ENCODE measurements around the gene PAPSS2.
A peak's percentile ranks its signal among the peaks of the same experiment; 100 is the strongest.

Gene PAPSS2

DNA sequence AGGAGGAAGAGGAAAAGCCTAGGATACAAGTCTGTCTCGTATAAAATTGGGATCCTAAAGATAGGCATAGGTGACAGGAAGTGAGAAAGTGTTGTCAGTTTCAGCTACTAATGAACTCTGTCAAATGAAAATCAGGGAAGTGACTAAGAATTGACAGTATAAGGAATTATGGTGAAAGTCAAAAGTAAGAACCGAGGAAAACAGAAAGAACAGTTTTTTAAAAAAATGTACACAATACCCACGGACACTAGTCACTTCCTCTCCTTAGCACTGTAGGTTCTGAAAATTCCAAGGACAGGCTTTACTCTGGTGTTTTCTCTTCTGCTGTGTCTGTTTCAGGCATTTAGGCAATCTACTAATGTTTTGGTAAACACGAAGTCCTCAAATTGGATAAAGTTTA lies 116.1 kb downstream of the PAPSS2 start:
- Histone ChIP-seq H3K27me3 (replicated peaks; ENCODE audit: control insufficient read depth, insufficient read depth, low read length) (no peaks in the 10 kb centered on the region), H3K4me3 (ENCODE audit: low read length) (no peak overlapping the region), H3K9me3 (ENCODE audit: control insufficient read depth, low read length) (no peaks in the 10 kb centered on the region), H3K36me3 (ENCODE audit: control insufficient read depth, insufficient read depth, low read length, severe bottlenecking) (peaks cover 55% of the 10 kb centered on the region), H3K4me1 (ENCODE audit: control insufficient read depth, insufficient read depth, low read length) (no peaks in the 10 kb centered on the region), H3K9ac (ENCODE audit: low read length) (no peak overlapping the region)
- DNase-seq (ENCODE audit: low read depth), result peak; percentile 48

DNA sequence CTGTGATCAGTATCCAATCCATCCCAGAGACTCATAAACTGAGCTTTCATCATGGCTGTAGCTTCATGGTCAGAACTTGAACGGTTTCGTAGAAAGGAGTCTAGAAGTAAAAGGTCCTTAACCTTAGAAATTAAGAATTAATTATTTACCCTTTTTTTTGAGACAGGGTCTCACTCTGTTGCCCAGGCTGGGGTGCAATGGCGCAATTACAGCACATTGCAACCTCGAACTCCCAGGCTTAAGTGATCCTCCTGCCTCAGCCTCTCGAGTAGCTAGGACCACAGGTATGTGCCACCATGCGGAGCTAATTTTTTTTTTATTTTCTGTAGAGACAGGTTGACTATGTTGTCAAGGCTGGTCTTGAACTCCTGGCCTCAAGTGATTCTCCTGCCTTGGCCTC lies 116.7 kb downstream of the PAPSS2 start:
- no peak overlapping the region for H3K9ac ChIP-seq (ENCODE audit: low read length)
- H3K4me3 ChIP-seq (ENCODE audit: low read length), result no peak overlapping the region
- H3K4me1 ChIP-seq (ENCODE audit: control insufficient read depth, insufficient read depth, low read length), result no peaks in the 10 kb centered on the region
- H3K36me3 ChIP-seq (ENCODE audit: control insufficient read depth, insufficient read depth, low read length, severe bottlenecking), result peaks cover 57% of the 10 kb centered on the region
- H3K9me3 ChIP-seq (ENCODE audit: control insufficient read depth, low read length), result no peaks in the 10 kb centered on the region
- no peaks in the 10 kb centered on the region for H3K27me3 ChIP-seq (replicated peaks; ENCODE audit: control insufficient read depth, insufficient read depth, low read length)
- DNase-seq (ENCODE audit: low read depth), result no peak

DNA sequence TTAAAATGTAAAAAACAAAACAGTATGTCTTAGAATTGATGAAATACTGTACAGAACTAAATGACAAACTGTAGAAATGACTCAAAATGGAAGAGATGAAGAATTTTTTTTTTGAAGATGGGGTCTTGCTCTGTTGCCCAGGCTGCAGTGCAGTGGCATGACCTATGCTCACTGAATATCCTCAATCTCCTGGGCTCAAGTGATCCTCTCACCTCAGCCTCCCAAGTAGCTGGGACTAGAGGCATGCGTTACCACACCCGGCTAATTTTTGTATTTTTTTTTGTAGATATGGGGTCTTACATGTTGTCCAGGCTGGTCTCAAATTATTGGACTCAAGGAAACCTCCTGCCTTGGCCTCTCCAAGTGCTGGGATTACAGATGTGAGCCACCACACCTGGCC lies 121.9 kb downstream of the PAPSS2 start:
- no peak for DNase-seq (ENCODE audit: low read depth)
- H3K36me3 ChIP-seq (ENCODE audit: control insufficient read depth, insufficient read depth, low read length, severe bottlenecking), result peaks cover 67% of the 10 kb centered on the region
- H3K9ac ChIP-seq (ENCODE audit: low read length), result no peak overlapping the region
- H3K4me3 ChIP-seq (ENCODE audit: low read length), result no peak overlapping the region
- no peaks in the 10 kb centered on the region for H3K4me1 ChIP-seq (ENCODE audit: control insufficient read depth, insufficient read depth, low read length)
- no peaks in the 10 kb centered on the region for H3K27me3 ChIP-seq (replicated peaks; ENCODE audit: control insufficient read depth, insufficient read depth, low read length)
- H3K9me3 ChIP-seq (ENCODE audit: control insufficient read depth, low read length), result no peaks in the 10 kb centered on the region

DNA sequence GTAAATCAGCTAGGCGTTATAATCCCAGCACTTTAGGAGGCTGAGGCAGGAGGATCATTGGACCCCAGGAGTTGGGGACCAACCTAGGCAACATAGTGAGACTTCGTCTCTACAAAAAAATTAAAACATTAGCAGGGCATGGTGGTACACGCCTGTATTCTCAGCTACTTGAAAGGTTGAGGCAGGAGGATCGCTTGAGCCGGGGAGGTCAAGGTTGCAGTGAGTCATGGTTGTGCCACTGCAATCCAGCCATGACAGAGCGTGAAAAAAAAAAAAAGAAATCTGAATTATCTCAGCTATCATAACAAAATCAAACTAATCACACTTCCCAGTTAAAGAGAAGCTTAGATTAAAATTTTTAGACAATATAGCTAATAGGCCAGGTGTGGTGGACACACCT lies 123.0 kb downstream of the PAPSS2 start:
- H3K9ac ChIP-seq (ENCODE audit: low read length), result no peak overlapping the region
- DNase-seq (ENCODE audit: low read depth), result no peak
- no peaks in the 10 kb centered on the region for H3K27me3 ChIP-seq (replicated peaks; ENCODE audit: control insufficient read depth, insufficient read depth, low read length)
- no peaks in the 10 kb centered on the region for H3K9me3 ChIP-seq (ENCODE audit: control insufficient read depth, low read length)
- H3K36me3 ChIP-seq (ENCODE audit: control insufficient read depth, insufficient read depth, low read length, severe bottlenecking), result peaks cover 69% of the 10 kb centered on the region
- no peaks in the 10 kb centered on the region for H3K4me1 ChIP-seq (ENCODE audit: control insufficient read depth, insufficient read depth, low read length)
- H3K4me3 ChIP-seq (ENCODE audit: low read length), result no peak overlapping the region

DNA sequence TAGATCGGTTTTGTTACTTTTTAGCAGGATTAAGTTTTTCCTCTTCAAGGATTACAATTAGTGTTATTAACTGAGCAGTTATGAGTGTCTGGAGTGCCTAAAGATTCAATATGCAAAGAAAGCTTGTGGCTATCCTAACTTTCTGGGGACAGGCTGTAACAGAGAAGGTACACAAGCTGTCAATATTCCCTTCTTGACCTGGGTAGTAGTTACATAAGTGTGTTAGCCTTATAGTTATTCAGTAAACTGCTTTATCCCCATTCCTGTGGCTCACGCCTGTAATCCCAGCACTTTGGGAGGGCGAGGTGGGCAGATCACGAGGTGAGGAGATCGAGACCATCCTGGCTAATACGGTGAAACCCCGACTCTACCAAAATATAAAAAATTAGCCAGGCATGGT lies 126.7 kb downstream of the PAPSS2 start:
- no peaks in the 10 kb centered on the region for H3K9me3 ChIP-seq (ENCODE audit: control insufficient read depth, low read length)
- no peaks in the 10 kb centered on the region for H3K27me3 ChIP-seq (replicated peaks; ENCODE audit: control insufficient read depth, insufficient read depth, low read length)
- no peaks in the 10 kb centered on the region for H3K4me1 ChIP-seq (ENCODE audit: control insufficient read depth, insufficient read depth, low read length)
- DNase-seq (ENCODE audit: low read depth), result no peak
- H3K36me3 ChIP-seq (ENCODE audit: control insufficient read depth, insufficient read depth, low read length, severe bottlenecking), result peaks cover 70% of the 10 kb centered on the region
- no peak overlapping the region for H3K9ac ChIP-seq (ENCODE audit: low read length)
- no peak overlapping the region for H3K4me3 ChIP-seq (ENCODE audit: low read length)

DNA sequence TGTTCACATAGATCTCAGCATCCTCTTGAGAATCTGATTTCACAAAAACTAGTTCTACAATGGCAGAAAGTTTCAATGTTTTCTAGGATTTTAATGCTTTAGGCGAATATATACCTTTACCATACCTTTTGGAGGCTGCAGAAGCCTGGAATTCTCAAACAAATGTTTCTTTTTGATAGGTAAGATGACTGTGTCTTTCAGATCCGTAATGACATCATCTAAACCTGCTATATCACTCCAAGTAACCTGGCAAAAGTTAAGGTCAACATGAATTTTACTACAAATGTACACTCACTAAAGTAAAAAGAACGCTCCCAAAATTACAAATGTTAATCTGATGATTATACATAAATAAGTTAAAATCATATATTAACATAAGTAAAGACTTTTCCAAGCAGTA lies 130.5 kb downstream of the PAPSS2 start:
- peaks cover 45% of the 10 kb centered on the region for H3K36me3 ChIP-seq (ENCODE audit: control insufficient read depth, insufficient read depth, low read length, severe bottlenecking)
- DNase-seq (ENCODE audit: low read depth), result no peak
- no peaks in the 10 kb centered on the region for H3K27me3 ChIP-seq (replicated peaks; ENCODE audit: control insufficient read depth, insufficient read depth, low read length)

DNA sequence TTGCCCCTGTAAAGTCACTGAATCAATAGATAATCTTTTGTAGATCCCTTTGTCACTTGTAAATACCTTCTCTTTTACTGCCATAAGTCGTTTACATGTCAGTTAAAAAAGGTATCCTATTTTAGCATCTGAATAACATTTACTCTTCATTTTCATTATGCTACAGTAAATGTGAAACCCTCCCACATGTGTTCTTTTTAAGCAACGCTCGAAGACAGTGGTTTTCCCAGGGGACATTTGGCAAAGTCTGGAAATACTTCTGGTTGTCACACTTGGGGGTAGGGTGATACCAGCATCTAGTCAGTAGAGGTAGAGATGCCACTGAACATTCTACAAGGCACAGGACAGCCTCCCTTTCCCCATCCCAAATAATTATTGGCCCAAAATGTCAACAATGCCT lies 134.6 kb downstream of the PAPSS2 start:
- H3K9me3 ChIP-seq (ENCODE audit: control insufficient read depth, low read length), result no peaks in the 10 kb centered on the region
- H3K27me3 ChIP-seq (replicated peaks; ENCODE audit: control insufficient read depth, insufficient read depth, low read length), result no peaks in the 10 kb centered on the region
- peaks cover 13% of the 10 kb centered on the region for H3K4me1 ChIP-seq (ENCODE audit: control insufficient read depth, insufficient read depth, low read length)
- no peak for DNase-seq (ENCODE audit: low read depth)
- H3K4me3 ChIP-seq (ENCODE audit: low read length), result no peak overlapping the region
- no peak overlapping the region for H3K9ac ChIP-seq (ENCODE audit: low read length)
- peaks cover 40% of the 10 kb centered on the region for H3K36me3 ChIP-seq (ENCODE audit: control insufficient read depth, insufficient read depth, low read length, severe bottlenecking)

More for the DNA sequence above, 130.5 kb downstream of the PAPSS2 start:
- peaks cover 13% of the 10 kb centered on the region for H3K4me1 ChIP-seq (ENCODE audit: control insufficient read depth, insufficient read depth, low read length)
- H3K9me3 ChIP-seq (ENCODE audit: control insufficient read depth, low read length), result no peaks in the 10 kb centered on the region
- no peak overlapping the region for H3K4me3 ChIP-seq (ENCODE audit: low read length)
- H3K9ac ChIP-seq (ENCODE audit: low read length), result no peak overlapping the region

Measured in adipocyte (in vitro differentiated cells).